Left lung (tissue), 10 donors: ENCODE measurements around the gene CSNK1G2. TPM values are rescaled to one million over a fixed set of nuclear protein-coding genes. Genes with fewer than 3 reads are reported as not detected.
A peak's percentile ranks its signal among the peaks of the same experiment; 100 is the strongest.
"Not testable (repeated sequence)": the region's sequence is repeated elsewhere in the genome, so short reads cannot be mapped to it uniquely, and the experiment has no call there.

Experiments
- ATAC-seq: fragments of 200-7000 bp; cut with Tn5 transposase; one replicate; pipeline ENCODE4 v1.9.1; 2020; ENCODE audit warnings: moderate library complexity
- DNase-seq, 4 donors: peaks; one replicate each; pipeline ENCODE4 v3.0.0-alpha.2; 2013 to 2020
- H3K27ac ChIP-seq, 2 donors: fragments of 200-600 bp; sonication (generic) in 1 of 2; one replicate each; pipeline versions ENCODE4 v1.5.0 to v1.8.0; 2020 to 2021
- H3K27me3 ChIP-seq, 2 donors: fragments of 200-600 bp; sonication (generic) in 1 of 2; one replicate each; pipeline versions ENCODE4 v1.5.0 to v1.8.0; 2020 to 2021
- H3K36me3 ChIP-seq, 2 donors: fragments of 200-600 bp; sonication (generic) in 1 of 2; one replicate each; pipeline versions ENCODE4 v1.5.0 to v1.8.0; 2020 to 2021
- H3K4me1 ChIP-seq, 2 donors: fragments of 200-600 bp; one replicate each; pipeline ENCODE4 v1.8.0; 2021
- H3K4me3 ChIP-seq, 2 donors: fragments of 200-600 bp; sonication (generic) in 1 of 2; one replicate each; pipeline versions ENCODE4 v1.5.0 to v1.8.0; 2020 to 2021; ENCODE audit warnings: mild to moderate bottlenecking in 1 of 2
- H3K9me3 ChIP-seq, 2 donors: fragments of 200-600 bp; sonication (generic) in 1 of 2; one replicate each; pipeline versions ENCODE4 v1.5.0 to v1.8.0; 2020 to 2021
- intact Hi-C, 2 donors: fragments of 100-400 bp; cut with DNase I; formaldehyde crosslinking; loops; one replicate each; pipeline versions ENCODE4 v1.11.2 to v1.14.2; 2022
- polyA plus RNA-seq, 6 donors: library from polyadenylated mRNA; unstranded; fragments of 120-200 nt; gene quantifications; one replicate each; pipeline ENCODE4 v1.2.1, GENCODE V29; 2013; ENCODE audit not compliant: insufficient read length in 6 of 6
- total RNA-seq, 2 donors: library from RNA; stranded (reverse); fragmentation: NEBNext Ultra II Directional; extraction: Animal tissue kit (Norgen Biotek cat#: 25700); gene quantifications; one replicate each; pipeline ENCODE4 v1.2.1, GENCODE V29; 2021
- TF ChIP-seq, protein P1 (sequence below), 2 donors: fragments of 200-600 bp; sonication (generic) in 1 of 2; IDR thresholded peaks; one replicate each; pipeline versions ENCODE4 v1.5.0 to v1.8.0; 2021; ENCODE audit warnings: antibody characterized with exemption in 2 of 2
- donor health status: DM: no; HTN: yes; CAD: no.
- donor health status: DM: no; HTN: no; CAD: no.

Gene CSNK1G2
- total and polyA plus RNA-seq, 8 donors = 35.6 to 64.5 (median 44.6) TPM

DNA sequence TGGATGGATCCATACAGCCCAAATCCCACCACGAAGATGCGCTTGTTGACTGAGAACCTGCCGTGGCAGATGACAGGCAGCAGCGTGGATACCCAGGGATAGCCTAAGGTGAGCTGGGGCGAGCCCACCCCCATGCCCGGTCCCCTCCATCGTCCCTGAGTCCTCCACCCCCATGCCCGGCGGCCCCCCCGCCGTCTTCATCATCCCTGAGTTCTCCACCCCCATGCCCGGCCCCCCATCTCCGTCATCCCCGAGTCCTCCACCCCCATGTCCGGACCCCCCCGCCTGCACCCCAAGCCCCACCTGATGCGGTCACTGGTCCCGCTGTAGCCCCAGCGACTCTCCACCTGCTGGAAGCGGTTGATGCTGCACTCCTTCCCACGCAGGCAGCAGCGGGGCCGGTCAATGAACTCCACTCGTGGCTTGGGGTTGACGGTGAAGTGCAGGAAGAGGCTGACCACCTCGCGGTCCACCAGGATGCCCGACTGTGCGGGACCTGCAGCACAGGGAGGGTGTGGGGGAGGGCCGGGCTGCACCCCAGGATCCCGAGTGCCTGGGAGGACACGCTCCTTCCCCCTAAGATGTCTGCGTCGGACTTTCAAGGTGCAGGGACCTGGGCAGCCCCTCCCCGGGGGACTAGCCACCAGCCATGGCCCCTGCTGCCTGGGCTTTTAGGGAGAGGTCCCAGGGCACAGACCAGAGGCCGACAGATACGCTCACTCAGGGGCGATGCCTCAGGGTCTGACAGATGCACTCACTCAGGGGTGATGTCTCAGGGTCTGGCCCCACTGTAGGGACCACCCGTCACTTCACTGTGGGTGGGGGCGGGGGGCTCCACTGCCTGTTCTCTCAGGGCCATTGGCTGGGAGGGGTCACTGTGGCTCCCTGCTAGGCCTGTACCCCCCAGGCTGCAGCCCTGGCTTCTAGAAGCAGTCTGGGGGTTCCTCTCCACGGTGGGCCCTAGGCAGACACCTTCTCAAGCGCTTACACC is 46.5 kb downstream of the CSNK1G2 start:
- no peaks in the 10 kb centered on the region for H3K4me1 ChIP-seq
- H3K27ac ChIP-seq = no peak overlapping the region
- no peak overlapping the region for H3K4me3 ChIP-seq
- DNase-seq (no peak), ATAC-seq (peak; percentile 3)
- TF ChIP-seq, protein P1, sequence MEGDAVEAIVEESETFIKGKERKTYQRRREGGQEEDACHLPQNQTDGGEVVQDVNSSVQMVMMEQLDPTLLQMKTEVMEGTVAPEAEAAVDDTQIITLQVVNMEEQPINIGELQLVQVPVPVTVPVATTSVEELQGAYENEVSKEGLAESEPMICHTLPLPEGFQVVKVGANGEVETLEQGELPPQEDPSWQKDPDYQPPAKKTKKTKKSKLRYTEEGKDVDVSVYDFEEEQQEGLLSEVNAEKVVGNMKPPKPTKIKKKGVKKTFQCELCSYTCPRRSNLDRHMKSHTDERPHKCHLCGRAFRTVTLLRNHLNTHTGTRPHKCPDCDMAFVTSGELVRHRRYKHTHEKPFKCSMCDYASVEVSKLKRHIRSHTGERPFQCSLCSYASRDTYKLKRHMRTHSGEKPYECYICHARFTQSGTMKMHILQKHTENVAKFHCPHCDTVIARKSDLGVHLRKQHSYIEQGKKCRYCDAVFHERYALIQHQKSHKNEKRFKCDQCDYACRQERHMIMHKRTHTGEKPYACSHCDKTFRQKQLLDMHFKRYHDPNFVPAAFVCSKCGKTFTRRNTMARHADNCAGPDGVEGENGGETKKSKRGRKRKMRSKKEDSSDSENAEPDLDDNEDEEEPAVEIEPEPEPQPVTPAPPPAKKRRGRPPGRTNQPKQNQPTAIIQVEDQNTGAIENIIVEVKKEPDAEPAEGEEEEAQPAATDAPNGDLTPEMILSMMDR (IDR thresholded peaks at IDR 0.05) = no peak
- H3K36me3 ChIP-seq = peaks cover 0 to 99% of the 10 kb centered on the region in 2 donors
- intact Hi-C loops = no loop called here
- no peaks in the 10 kb centered on the region for H3K27me3 ChIP-seq
- no peaks in the 10 kb centered on the region for H3K9me3 ChIP-seq

DNA sequence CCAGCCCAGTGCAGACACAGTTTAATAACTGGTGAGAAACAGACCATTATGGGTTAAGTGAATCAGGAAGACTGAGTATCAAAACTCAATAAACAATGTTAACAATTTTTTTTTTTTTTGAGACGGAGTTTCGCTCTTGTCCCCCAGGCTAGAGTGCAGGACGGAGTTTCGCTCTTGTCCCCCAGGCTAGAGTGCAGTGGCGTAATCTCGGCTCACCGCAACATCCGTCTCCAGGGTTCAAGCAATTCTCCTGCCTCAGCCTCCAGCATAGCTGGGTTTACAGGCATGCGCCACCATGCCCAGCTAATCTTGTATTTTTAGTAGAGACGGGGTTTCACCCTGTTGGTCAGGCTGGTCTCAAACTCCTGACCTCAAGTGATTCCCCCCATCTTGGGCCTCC is 47.5 kb downstream of the CSNK1G2 start:
- DNase-seq, H3K9me3 ChIP-seq, H3K27ac ChIP-seq, intact Hi-C loops, H3K4me1 ChIP-seq, H3K27me3 ChIP-seq, ATAC-seq, H3K4me3 ChIP-seq: not testable (repeated sequence)
- peaks cover 0 to 93% of the 10 kb centered on the region in 2 donors for H3K36me3 ChIP-seq

DNA sequence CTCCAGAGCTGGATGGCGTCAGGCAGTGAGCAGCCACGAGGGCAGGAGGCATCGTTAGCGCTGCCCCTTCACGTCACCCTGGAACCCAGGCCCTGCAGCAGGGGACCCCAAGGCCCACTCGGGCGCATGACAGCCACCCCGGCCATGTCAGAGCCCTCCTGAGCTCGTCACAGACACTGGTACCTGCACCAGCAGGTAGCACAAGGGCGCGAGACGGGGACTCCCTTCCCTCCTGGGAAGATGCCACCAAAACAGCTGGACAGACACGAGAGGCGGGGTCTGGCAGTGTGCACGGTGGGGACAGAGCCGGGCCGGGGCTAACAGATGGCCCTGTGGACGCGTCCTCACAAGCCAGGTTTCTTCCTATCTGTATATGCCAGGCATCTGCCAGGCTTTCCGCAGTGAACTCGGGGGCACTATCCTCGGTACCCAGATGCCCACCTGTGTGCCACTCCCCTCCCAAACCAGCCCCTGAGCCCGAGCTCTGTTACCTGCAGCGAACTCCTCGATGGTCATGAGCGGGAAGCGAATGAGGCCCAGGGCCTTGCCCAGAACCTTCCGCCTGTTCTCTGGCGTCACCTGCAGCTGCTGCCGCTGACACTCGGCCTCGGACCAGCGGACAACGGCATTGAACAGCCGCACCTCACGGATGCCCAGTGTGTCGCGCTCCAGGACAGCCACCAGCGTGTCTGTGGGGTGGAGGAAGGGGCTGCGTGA is 48.7 kb downstream of the CSNK1G2 start:
- no peak for ATAC-seq
- peaks cover 0 to 86% of the 10 kb centered on the region in 2 donors for H3K36me3 ChIP-seq
- no peaks in the 10 kb centered on the region for H3K27me3 ChIP-seq
- no peak for DNase-seq
- H3K4me3 ChIP-seq = no peak overlapping the region
- H3K4me1 ChIP-seq = no peaks in the 10 kb centered on the region
- H3K9me3 ChIP-seq = no peaks in the 10 kb centered on the region
- intact Hi-C loops = no loop called here
- H3K27ac ChIP-seq = no peak overlapping the region
- TF ChIP-seq, protein P1 (IDR thresholded peaks at IDR 0.05) = no peak

DNA sequence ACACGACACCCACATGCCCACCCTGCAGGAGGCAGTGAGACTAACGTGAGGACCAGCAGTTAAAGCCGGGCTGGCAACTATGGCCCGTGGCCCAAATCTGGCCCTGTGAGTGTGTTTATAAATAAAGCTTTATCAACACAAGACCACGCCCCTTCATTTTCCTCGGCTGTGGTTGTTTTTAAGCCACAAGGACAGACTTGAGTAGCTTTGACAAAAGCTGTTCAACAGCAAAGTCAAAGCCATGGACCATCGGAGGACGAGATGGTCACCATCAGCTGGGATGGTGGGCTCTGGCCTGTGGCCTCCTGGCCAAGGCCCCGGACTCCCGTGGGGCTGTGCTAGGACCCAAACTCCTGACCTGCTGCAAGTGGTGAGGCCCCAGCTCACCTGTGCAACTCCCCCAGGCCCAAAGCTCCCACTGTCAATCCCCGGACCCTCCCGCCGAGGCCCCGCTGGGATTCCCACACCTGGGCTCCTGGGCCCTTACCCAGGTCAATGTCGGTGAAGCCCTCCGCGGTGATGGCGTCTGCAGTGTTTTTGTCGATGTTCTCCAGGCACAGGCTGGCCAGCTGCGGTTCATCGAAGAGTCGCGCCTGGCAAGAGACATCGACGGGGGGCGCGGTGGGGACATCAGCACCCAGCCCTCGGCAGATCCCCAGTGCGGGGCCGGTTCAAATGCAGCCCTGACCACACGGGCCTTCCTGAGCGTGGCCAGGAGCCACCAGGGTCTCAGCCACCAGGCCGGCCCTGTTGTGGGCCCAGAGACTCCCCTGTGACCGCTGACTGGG is 49.5 kb downstream of the CSNK1G2 start:
- Histone ChIP-seq H3K4me3 (no peak overlapping the region), H3K9me3 (no peaks in the 10 kb centered on the region), H3K27ac (no peak overlapping the region), H3K36me3 (peaks cover 0 to 79% of the 10 kb centered on the region in 2 donors), H3K27me3 (no peaks in the 10 kb centered on the region), H3K4me1 (no peaks in the 10 kb centered on the region)
- DNase-seq = no peak
- TF ChIP-seq, protein P1 (IDR thresholded peaks at IDR 0.05) = no peak
- no peak for ATAC-seq
- intact Hi-C loops = no loop called here

DNA sequence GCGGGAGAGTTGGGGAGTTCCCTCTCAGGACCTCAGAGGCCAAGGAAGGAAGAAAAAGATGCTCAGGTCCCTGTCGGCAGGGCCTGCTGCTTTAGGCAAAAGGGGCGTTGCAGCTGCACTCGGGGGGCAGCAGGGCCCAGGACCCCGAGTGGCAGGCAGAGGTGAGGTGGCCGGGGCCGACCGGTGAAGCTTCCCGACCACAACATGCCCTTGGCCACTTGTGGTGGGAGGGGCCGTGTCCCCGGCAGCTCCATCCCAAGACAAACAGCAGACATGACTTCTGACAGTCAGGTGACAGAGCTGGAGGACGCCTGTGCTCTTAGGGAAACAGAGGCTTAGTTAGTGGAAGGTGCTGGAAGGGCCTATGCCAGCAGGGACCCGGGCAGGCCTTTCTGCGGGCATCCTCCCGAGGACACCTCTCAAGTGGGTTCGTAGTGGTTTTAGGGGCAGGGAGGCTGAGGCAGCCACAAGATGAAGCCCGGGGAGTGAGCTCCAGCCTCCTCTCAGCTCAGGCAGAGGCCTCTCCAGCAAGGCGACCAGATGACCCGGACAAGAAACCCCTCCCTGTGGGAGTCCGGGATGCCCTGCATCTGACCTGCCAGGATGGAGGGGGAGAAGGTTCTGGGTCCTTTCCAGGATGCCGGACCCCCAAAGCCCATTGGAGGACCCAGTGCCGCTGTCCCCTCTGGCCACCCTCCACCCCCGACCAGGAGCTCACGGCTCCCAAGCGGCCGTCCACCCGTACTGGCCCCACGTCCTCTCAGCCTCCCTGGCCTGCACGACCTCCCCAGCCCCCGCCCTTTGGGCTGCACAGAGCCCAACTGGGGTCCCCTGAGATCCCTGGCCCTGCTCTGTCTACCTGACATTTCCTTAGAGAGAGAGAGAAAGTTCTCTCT is 50.3 kb downstream of the CSNK1G2 start:
- no peaks in the 10 kb centered on the region for H3K4me1 ChIP-seq
- no peaks in the 10 kb centered on the region for H3K9me3 ChIP-seq
- H3K27ac ChIP-seq = no peak overlapping the region
- intact Hi-C loops = no loop called here
- TF ChIP-seq, protein P1 (IDR thresholded peaks at IDR 0.05) = no peak
- no peak for DNase-seq
- no peak for ATAC-seq
- peaks cover 0 to 77% of the 10 kb centered on the region in 2 donors for H3K36me3 ChIP-seq
- no peaks in the 10 kb centered on the region for H3K27me3 ChIP-seq
- H3K4me3 ChIP-seq = no peak overlapping the region
